HG03558 (cell line): ENCODE data around the gene SIAH2.
A peak's percentile ranks its signal among the peaks of the same experiment; 100 is the strongest.
"Not testable (repeated sequence)": the region's sequence is repeated elsewhere in the genome, so short reads cannot be mapped to it uniquely, and the experiment has no call there.

ENCODE experiments used
- ATAC-seq: cut with Tn5 transposase; IDR thresholded peaks from one replicate; pipeline ENCODE4 v1.9.1; 2021; ENCODE audit warnings: moderate number of reproducible peaks; ENCODE audit not compliant: unreplicated experiment; ENCODE audit errors: extremely low read depth

SIAH2 gene

DNA sequence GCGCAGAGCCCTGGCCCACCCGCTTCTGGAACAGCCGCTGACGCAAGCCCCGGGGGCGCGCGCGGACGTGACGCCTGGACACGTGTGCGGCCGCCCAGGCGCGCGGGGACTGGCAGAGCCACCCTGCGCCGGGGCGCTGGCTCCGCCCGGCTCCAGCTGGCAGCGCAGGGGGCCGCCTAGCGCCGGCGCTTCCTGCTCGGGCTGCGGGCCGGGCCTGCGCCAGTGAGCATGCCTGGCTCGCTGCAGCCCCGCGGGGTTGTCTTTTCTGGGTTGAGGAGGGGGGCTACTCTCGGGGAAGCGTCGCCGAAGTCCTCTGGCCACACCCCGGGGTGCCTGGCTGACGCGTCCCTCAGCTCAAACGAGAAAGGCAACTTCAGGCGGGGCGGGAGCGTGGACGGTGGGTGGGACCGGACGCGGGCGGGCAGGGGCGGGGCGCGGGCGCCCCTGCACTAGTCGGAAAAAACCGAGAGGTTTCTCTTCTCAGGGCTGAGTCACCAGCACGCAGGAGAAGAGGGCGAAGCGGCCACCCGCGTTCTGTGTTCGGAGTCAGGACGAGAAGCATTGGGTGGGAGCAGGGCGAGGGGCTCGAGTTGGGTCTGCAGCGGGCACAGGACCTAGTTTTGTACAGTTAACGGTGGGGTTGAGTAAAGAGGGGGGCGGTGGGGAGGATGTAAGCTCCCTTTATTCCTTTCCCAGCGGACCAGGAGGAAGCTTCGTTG is at the start of gene SIAH2:
TSS of gene SIAH2 (minus strand) at position 48 of the 719 bp plus-strand sequence. CDS start 320 bp downstream, outside the sequence.
- ATAC-seq: peak; percentile 29

DNA sequence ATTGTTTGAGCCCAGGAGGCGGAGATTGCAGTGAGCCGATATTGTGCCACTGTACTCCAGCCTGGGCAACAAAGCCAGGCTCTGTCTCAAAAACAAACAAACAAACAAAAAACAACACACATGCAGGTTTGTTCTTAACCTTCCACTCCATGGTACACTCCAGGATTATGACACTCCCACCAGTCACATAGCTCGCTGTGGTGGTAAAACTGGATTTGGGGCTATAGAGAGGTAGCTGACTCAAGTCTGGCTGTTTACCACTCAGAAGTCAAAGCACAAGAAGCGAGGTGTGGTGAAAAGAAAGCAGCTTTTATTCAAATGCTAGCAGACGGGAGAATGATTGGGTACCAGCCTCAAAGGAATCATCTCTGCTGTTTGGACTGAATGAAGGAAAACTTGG is 49.0 kb upstream of the SIAH2 start:
- ATAC-seq: no peak

DNA sequence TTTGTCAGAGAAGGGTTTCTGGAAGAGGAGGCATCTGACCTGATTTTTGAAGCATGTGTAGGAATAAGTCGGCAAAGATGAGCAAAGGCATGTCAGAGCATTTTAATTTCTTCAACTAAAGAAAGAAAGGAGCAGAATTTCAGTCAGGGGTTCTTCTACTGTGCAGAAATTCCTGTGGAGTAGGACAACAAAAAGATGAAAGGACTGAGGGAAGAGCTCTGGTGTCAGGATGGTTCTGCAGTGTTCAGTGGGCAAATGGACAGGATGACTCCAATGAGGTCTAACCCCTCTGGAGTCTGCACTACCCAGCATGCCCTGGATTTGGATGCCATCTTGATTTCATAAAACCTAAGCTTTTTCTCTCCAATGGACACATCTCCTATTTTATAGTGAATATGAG is 47.7 kb upstream of the SIAH2 start:
- no peak for ATAC-seq

DNA sequence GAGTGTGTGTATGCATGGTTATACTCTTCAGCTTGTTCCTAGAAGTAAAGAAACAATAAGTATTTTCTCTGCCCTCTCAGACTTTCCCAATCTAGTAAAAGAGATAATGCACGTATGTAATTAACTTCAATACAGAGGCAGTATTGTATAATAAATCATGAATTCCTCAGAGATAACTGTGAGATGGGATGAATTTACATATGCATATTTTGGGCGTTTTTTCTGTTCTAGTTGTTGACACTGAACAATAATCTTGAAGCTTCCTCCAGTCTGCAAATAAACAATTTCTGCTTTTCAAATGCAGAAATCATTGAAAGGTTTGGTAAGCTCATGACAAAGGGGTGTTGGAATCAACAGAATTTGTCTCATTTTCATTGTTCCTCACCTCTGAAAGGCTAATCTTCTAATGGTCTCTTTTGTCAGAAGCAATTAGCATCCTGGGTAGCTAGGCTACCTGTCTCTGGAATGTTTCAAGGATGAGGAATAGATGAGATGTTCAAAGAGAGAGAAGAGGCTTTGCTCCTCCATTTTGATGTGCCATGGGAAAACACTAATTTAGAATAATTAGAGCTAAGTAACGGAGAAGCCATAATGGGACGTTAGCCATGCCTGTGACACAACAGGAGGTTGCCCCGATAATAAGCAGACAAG is 43.3 kb upstream of the SIAH2 start:
- no peak for ATAC-seq

GRCh38 chr3:150805354-150805753 is 42.4 kb upstream of the SIAH2 start:
- no peak for ATAC-seq

DNA sequence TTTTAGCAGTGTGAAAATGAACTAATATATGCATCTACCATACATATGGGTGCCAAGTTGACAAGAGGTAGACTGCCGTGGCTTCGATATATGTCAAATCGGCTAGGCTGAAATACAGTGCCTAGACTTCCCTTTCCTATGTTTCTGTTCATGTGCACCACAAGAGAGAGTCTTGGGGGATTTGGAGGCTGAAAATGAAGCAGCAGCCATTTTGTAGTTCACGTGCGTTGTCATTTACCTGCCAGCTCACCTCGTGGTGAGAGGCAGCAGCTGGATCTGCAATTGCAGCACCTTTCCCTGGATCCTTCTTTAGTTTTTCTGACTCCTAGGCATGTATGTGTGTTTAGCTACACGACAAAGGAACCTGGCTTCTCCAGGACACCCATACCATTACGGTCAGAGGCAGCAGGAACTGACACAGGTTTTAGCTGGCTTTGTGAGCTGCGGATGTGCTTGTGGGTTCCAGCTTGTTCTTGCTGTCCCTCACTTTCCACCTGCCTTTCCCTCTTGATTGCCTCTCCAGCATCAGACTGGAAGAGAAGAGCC is 40.5 kb upstream of the SIAH2 start:
- no peak for ATAC-seq

- no peak for ATAC-seq
Observed at GRCh38 chr3:150800722-150801121, 37.8 kb upstream of the SIAH2 start.

DNA sequence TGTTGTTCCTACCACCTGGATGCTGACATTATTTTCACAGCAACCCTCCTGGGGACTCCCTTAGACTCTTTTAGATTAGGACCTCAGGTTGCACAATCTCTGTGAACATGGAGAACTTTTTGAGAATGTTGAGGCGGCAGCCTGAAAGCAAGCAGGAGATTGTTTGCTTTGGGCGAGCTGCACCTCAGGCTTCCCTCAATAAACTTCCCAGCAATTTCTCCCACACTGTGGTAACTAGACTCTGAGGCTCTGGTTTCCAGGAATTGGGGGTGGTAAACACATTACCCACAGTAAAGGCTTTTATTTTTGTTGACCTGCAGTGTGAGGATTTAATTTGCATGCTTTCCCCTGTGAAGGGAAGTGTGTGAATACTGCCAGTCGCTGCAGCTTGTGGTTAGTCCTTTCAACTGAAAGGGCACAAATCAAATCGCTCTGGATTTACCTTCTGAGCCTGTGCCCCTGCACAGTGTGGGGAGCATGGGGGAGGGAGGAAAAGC is 35.2 kb upstream of the SIAH2 start:
- no peak for ATAC-seq

- ATAC-seq: no peak
Observed at GRCh38 chr3:150797155-150797554, 34.2 kb upstream of the SIAH2 start.

DNA sequence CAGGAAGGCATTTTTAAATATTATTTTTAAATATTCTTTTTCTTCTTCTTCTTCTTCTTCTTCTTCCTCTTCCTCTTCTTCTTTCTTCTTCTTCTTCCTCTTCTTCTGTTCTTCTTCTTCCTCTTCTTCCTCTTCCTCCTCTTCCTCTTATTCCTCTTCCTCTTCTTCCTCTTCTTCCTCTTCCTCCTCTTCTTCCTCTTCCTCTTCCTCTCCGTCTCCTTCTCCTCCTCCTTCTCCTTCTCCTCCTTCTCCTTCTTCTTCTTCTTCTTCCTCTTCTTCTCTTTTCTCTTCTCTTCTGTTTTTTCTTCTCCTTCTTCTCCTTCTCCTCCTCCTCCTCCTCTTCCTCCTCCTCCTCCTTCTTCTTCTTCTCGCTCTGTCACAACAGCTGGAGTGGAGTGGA is 33.6 kb upstream of the SIAH2 start:
- ATAC-seq: not testable (repeated sequence)

- ATAC-seq: no peak
Observed at GRCh38 chr3:150793641-150794040, 30.7 kb upstream of the SIAH2 start.

GRCh38 chr3:150790629-150791028 is 27.7 kb upstream of the SIAH2 start:
- ATAC-seq: no peak

DNA sequence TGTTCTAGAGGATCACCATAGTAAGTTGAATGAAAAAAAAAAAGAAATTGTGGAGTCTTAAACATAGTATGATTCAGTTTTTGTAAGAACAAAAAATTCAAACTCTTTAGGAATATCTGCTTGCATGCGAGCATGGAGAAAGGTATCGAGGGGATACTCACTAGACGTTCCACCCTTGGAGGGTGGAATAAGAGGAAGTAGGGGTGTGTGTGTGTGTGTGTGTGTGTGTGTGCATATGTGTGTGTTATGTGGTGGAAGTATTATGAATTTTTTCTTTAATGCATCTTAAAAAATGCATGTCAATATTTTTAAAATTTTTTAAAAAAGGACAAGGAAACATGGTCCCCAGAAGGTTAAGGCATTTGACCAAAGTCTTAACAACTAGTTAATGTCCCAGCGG is 26.5 kb upstream of the SIAH2 start:
- no peak for ATAC-seq

GRCh38 chr3:150787741-150788370 is 24.9 kb upstream of the SIAH2 start:
- peak; percentile 38 for ATAC-seq

DNA sequence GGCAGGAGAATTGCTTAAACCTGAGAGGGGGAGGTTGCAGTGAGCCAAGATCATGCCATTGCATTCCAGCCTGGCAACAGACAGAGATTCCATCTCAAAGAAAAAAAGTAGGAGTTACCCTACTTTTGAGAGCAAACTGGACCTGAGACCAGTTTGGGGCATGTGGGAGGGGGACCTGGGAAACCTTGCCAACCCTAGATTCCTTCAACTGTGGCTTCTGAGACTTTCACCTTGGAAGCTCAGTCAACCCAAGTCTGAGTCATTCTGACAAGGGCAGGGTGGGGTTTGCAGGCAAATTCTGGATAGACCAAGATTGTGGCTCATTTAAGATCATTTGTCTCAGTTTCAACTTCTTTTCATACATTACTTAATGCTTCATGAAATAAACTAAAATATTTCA is 23.8 kb upstream of the SIAH2 start:
- ATAC-seq: no peak

- no peak for ATAC-seq
Observed at GRCh38 chr3:150784747-150785125, 21.8 kb upstream of the SIAH2 start.

GRCh38 chr3:150783920-150784746 is 21.2 kb upstream of the SIAH2 start:
- peak; percentile 58 for ATAC-seq

DNA sequence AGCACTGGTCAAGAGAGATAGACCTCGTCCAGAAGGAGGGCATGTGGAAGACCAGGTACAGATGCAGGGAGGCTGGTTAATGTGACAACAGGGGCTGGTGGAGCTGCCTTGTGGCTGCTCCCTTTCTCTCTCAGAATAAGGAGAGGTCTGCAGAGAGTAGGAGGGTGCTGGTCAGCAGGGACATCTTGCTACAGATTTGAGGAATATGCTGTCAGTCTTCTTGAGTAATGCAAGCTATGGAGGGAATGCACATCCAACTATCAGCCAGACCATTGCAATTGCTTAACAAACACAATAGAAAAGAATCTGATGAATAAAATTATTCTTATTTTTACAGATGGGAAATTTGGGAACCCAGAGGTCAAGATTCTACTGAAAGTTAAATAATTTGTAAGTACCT is 20.3 kb upstream of the SIAH2 start:
- no peak for ATAC-seq

GRCh38 chr3:150779402-150779858 is 16.5 kb upstream of the SIAH2 start:
- no peak for ATAC-seq

GRCh38 chr3:150778793-150779401 is 15.9 kb upstream of the SIAH2 start:
- ATAC-seq: no peak
